Mucosa of stomach (tissue), 1 donor: Measurements from ENCODE around the gene HSFY1.
"Not testable (repeated sequence)": the region's sequence is repeated elsewhere in the genome, so short reads cannot be mapped to it uniquely, and the experiment has no call there.

Experiments used
- H3K27me3 ChIP-seq: one replicate; pipeline ENCODE4 v1.7.0; 2013; ENCODE audit warnings: mild to moderate bottlenecking, low read length; ENCODE audit not compliant: control insufficient read depth, insufficient read depth
- H3K36me3 ChIP-seq: one replicate; pipeline ENCODE4 v1.7.0; 2013; ENCODE audit warnings: low read length; ENCODE audit not compliant: control insufficient read depth, insufficient read depth
- H3K4me1 ChIP-seq: one replicate; pipeline ENCODE4 v1.7.0; 2013; ENCODE audit warnings: mild to moderate bottlenecking, low read length; ENCODE audit not compliant: control insufficient read depth, insufficient read depth
- H3K4me3 ChIP-seq: one replicate; pipeline ENCODE4 v1.7.0; 2013; ENCODE audit warnings: low read length
- H3K9ac ChIP-seq: one replicate; pipeline ENCODE4 v1.7.0; 2013; ENCODE audit warnings: mild to moderate bottlenecking, low read length, moderate library complexity
- H3K9me3 ChIP-seq: one replicate; pipeline ENCODE4 v1.7.0; 2013; ENCODE audit warnings: mild to moderate bottlenecking, low read length, moderate library complexity; ENCODE audit not compliant: control insufficient read depth
- donor health status: Pancreatic carcinoma.

Gene HSFY1, protein sequence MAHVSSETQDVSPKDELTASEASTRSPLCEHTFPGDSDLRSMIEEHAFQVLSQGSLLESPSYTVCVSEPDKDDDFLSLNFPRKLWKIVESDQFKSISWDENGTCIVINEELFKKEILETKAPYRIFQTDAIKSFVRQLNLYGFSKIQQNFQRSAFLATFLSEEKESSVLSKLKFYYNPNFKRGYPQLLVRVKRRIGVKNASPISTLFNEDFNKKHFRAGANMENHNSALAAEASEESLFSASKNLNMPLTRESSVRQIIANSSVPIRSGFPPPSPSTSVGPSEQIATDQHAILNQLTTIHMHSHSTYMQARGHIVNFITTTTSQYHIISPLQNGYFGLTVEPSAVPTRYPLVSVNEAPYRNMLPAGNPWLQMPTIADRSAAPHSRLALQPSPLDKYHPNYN

DNA sequence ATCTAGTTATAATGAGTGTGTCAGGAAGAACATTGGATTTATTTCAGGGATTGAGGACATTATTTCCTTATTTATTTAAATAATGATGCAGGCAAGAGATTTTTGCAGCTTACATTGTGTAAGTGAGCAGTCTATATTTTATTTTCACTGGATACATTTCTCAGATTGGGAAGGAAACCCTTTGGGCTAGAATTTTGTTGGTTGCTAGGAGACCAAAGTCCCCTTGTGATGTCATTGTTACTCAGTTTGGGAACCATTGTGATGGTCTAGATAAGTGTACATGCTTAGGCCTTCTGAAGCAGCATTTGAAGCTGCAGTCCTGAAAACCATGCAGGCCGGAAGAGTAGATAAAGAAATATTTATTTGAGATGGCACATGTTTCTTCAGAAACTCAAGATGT is at the start of gene HSFY1:
TSS of gene HSFY1 (plus strand) at position 301 of the 400 bp plus-strand sequence. CDS start at position 369, 68 bp downstream.
- H3K4me3 ChIP-seq, H3K36me3 ChIP-seq, H3K9me3 ChIP-seq, H3K27me3 ChIP-seq, H3K9ac ChIP-seq, H3K4me1 ChIP-seq: not testable (repeated sequence)

DNA sequence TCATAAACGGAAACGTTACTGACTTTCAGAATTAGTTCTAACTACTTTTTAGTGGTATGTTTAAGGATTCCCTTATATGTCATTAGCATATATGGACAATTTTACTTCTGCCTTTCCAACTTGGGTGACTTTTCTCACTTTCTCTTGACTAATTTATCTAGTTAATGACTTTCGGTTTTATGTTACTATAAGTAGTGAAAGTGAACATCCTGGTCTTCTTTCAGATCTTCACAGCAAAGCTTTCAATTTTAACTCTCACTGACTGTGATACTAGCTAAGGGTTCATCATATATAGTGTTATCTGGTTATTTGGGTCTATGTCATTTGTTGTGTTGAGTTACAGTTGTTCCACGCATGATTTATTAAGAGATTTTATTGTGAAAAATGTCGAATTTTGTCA is 42.3 kb upstream of the HSFY1 start:
- not testable (repeated sequence) for H3K9me3 ChIP-seq, H3K4me3 ChIP-seq, H3K4me1 ChIP-seq, H3K9ac ChIP-seq, H3K36me3 ChIP-seq, H3K27me3 ChIP-seq

DNA sequence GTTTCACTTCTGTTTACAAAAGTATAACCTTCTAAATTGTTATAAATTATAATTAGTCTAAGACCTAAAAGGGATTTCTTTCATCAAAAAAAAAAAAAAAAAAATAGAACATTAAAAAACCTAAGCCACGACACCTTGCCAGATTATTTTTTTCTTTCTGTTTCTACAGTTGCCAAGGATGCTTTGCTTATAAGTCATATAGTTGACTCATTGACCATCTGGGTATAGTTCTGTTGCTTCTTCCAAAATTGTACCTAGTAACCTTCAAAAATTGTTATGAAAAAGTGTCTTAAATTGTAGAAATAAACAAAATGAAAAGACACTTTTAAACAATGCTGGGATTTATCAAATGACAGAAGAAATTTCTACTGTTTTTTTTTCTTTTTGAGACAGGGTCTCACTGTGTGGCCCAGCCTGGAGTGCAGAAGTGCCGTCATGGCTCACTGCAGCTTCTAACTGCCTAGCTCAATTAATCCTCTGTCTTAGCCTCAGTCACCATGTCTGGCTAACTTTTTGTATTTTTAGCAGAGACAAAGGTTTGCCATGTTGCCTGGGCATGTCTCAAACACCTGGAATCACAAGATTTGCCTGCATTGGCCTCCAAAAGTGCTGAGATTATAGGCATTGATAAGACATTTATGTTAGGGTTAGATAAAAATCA is 15.4 kb upstream of the HSFY1 start:
- H3K4me1 ChIP-seq, H3K27me3 ChIP-seq, H3K9ac ChIP-seq, H3K36me3 ChIP-seq, H3K9me3 ChIP-seq, H3K4me3 ChIP-seq: not testable (repeated sequence)

DNA sequence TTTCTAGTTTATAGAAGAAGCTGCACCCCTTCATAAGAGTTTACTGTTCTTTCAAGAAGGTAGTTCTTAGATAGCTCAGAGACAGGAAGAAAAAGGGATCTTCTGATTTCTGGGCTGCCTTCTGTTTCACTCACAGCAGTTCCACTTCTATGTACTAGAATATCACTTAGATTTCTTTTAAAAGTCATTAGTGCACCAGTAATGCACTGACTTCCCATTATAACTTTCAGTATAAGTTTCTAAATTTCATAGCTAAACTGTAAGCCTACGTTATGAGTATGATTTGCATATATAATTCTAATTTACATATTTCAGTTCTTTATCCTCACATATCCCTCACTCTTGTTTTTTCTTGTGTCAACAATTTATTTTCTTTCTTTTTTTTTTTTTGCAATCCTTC is 7.6 kb upstream of the HSFY1 start:
- H3K4me1 ChIP-seq, H3K9me3 ChIP-seq, H3K36me3 ChIP-seq, H3K4me3 ChIP-seq, H3K9ac ChIP-seq, H3K27me3 ChIP-seq: not testable (repeated sequence)

DNA sequence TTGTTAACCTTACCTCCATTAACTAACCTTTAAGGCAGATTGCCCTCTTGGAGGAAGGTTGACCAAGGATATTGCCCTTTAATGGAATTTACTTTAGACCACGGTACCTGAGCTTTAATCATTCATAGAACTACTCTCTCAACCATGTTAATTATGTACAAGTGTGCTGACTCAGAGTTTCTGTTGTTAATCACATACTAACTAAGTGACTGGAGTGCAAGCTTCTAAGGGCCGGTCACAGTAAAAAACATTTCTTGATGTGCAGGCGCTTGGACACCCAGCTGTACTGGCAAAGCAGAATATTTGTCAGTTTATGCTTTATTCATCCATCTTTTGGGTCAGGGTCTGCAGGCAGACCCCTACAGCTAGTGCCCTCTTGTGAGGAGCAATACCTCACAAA is 6.6 kb downstream of the HSFY1 start:
- not testable (repeated sequence) for H3K9me3 ChIP-seq, H3K4me3 ChIP-seq, H3K9ac ChIP-seq, H3K4me1 ChIP-seq, H3K27me3 ChIP-seq, H3K36me3 ChIP-seq

DNA sequence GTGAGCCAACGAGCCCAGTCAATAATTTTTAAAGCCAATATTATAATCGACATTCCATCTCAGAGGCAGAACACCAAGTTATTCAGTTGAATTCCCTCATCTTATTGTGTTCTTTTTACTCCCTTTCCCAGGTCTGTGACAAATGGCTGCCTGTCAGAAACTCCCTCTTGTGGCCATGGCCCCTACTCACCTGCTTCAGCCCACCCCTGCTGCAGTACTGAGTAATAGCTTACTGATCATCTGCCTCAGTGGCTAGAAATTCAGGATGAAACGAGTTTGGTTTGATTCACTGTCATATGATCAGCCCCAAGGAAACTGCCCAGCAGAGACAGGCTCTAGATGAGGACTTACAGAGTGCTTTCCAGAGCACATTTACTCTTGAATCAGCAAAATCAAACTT is 19.4 kb downstream of the HSFY1 start:
- H3K9me3 ChIP-seq, H3K27me3 ChIP-seq, H3K36me3 ChIP-seq, H3K4me3 ChIP-seq, H3K4me1 ChIP-seq, H3K9ac ChIP-seq: not testable (repeated sequence)
